Measurements from ENCODE around the gene MYEOV. TPM values are rescaled to one million over a fixed set of nuclear protein-coding genes. Genes with fewer than 3 reads are reported as not detected.

MYEOV gene
- total RNA-seq, 1 experiment from 2014 or later: 2.9 TPM

GRCh38 chr11:69273571-69273970 lies 20.4 kb upstream of the MYEOV start:
- Histone ChIP-seq H3K36me3 (no peaks in the 10 kb centered on the region), H3K27ac (no peak overlapping the region), H3K4me1 (no peaks in the 10 kb centered on the region), H3K27me3 (no peaks in the 10 kb centered on the region), H3K4me3 (no peak overlapping the region), H3K9me3 (replicated peaks) (no peaks in the 10 kb centered on the region)
- no peak for DNase-seq

- H3K27me3 ChIP-seq: no peaks in the 10 kb centered on the region
- H3K4me1 ChIP-seq: no peaks in the 10 kb centered on the region
- H3K9me3 ChIP-seq (replicated peaks): no peaks in the 10 kb centered on the region
- no peak overlapping the region for H3K27ac ChIP-seq
- DNase-seq: no peak
- H3K4me3 ChIP-seq: no peak overlapping the region
- no peaks in the 10 kb centered on the region for H3K36me3 ChIP-seq
Measured at GRCh38 chr11:69274531-69275016, 19.4 kb upstream of the MYEOV start.

- H3K27ac ChIP-seq: no peak overlapping the region
Measured at GRCh38 chr11:69275178-69275577, 18.8 kb upstream of the MYEOV start.

GRCh38 chr11:69276165-69276564 lies 17.8 kb upstream of the MYEOV start:
- Histone ChIP-seq H3K27me3 (no peaks in the 10 kb centered on the region), H3K9me3 (replicated peaks) (no peaks in the 10 kb centered on the region), H3K36me3 (no peaks in the 10 kb centered on the region), H3K27ac (no peak overlapping the region), H3K4me3 (no peak overlapping the region), H3K4me1 (peaks cover 12% of the 10 kb centered on the region)
- no peak for DNase-seq

More at GRCh38 chr11:69275178-69275577, 18.8 kb upstream of the MYEOV start:
- Histone ChIP-seq H3K9me3 (replicated peaks) (no peaks in the 10 kb centered on the region), H3K4me3 (no peak overlapping the region), H3K4me1 (peaks cover 2% of the 10 kb centered on the region), H3K27me3 (no peaks in the 10 kb centered on the region), H3K36me3 (no peaks in the 10 kb centered on the region)
- DNase-seq: no peak

GRCh38 chr11:69277074-69277809 lies 16.7 kb upstream of the MYEOV start:
- H3K27ac ChIP-seq: no peak overlapping the region
- H3K36me3 ChIP-seq: no peaks in the 10 kb centered on the region
- no peaks in the 10 kb centered on the region for H3K27me3 ChIP-seq
- no peak for DNase-seq
- H3K4me1 ChIP-seq: peaks cover 15% of the 10 kb centered on the region
- no peak overlapping the region for H3K4me3 ChIP-seq
- no peaks in the 10 kb centered on the region for H3K9me3 ChIP-seq (replicated peaks)

GRCh38 chr11:69278091-69278867 lies 15.7 kb upstream of the MYEOV start:
- no peaks in the 10 kb centered on the region for H3K36me3 ChIP-seq

GRCh38 chr11:69280451-69280850 lies 13.5 kb upstream of the MYEOV start:
- H3K9me3 ChIP-seq (replicated peaks): no peaks in the 10 kb centered on the region
- H3K4me3 ChIP-seq: no peak overlapping the region
- peak overlapping the region; percentile 73 for H3K27ac ChIP-seq
- no peaks in the 10 kb centered on the region for H3K36me3 ChIP-seq
- peak; percentile 26 to 52 for DNase-seq
- no peaks in the 10 kb centered on the region for H3K27me3 ChIP-seq
- peaks cover 15% of the 10 kb centered on the region for H3K4me1 ChIP-seq

More at GRCh38 chr11:69278091-69278867, 15.7 kb upstream of the MYEOV start:
- DNase-seq: no peak
- Histone ChIP-seq H3K27ac (no peak overlapping the region), H3K4me3 (no peak overlapping the region), H3K9me3 (replicated peaks) (no peaks in the 10 kb centered on the region), H3K27me3 (no peaks in the 10 kb centered on the region), H3K4me1 (peaks cover 15% of the 10 kb centered on the region)

- Histone ChIP-seq H3K9me3 (replicated peaks) (no peaks in the 10 kb centered on the region), H3K27ac (peak overlapping the region; percentile 73), H3K4me1 (peaks cover 15% of the 10 kb centered on the region), H3K27me3 (no peaks in the 10 kb centered on the region), H3K4me3 (no peak overlapping the region), H3K36me3 (no peaks in the 10 kb centered on the region)
- peak; percentile 55 to 70 for DNase-seq
Measured at GRCh38 chr11:69280994-69281393, 13.0 kb upstream of the MYEOV start.

GRCh38 chr11:69283446-69283845 lies 10.5 kb upstream of the MYEOV start:
- DNase-seq: no peak
- Histone ChIP-seq H3K4me3 (no peak overlapping the region), H3K4me1 (peaks cover 25% of the 10 kb centered on the region), H3K9me3 (replicated peaks) (no peaks in the 10 kb centered on the region), H3K36me3 (no peaks in the 10 kb centered on the region), H3K27me3 (no peaks in the 10 kb centered on the region), H3K27ac (no peak overlapping the region)

- Histone ChIP-seq H3K4me1 (peaks cover 28% of the 10 kb centered on the region), H3K4me3 (no peak overlapping the region), H3K36me3 (no peaks in the 10 kb centered on the region), H3K27ac (no peak overlapping the region), H3K27me3 (no peaks in the 10 kb centered on the region), H3K9me3 (replicated peaks) (no peaks in the 10 kb centered on the region)
- DNase-seq: no peak
Measured at GRCh38 chr11:69284081-69284511, 9.9 kb upstream of the MYEOV start.

- Histone ChIP-seq H3K9me3 (replicated peaks) (no peaks in the 10 kb centered on the region), H3K36me3 (no peaks in the 10 kb centered on the region), H3K4me1 (peaks cover 28% of the 10 kb centered on the region), H3K27me3 (no peaks in the 10 kb centered on the region), H3K27ac (no peak overlapping the region), H3K4me3 (no peak overlapping the region)
- DNase-seq: no peak
Measured at GRCh38 chr11:69285091-69285490, 8.9 kb upstream of the MYEOV start.

GRCh38 chr11:69285766-69286165 lies 8.2 kb upstream of the MYEOV start:
- no peak overlapping the region for H3K4me3 ChIP-seq
- peaks cover 21% of the 10 kb centered on the region for H3K4me1 ChIP-seq
- no peaks in the 10 kb centered on the region for H3K27me3 ChIP-seq
- H3K27ac ChIP-seq: no peak overlapping the region
- DNase-seq: no peak
- H3K9me3 ChIP-seq (replicated peaks): no peaks in the 10 kb centered on the region
- H3K36me3 ChIP-seq: no peaks in the 10 kb centered on the region

- Histone ChIP-seq H3K36me3 (no peaks in the 10 kb centered on the region), H3K4me3 (no peak overlapping the region), H3K4me1 (peaks cover 13% of the 10 kb centered on the region; the same call in 1 of the 2 replicates), H3K9me3 (replicated peaks) (no peaks in the 10 kb centered on the region), H3K27ac (no peak overlapping the region), H3K27me3 (no peaks in the 10 kb centered on the region)
- DNase-seq: no peak
Measured at GRCh38 chr11:69286374-69287371, 7.3 kb upstream of the MYEOV start.
